ENCODE measurements around the gene SLC35B2.

The SLC35B2 gene

DNA sequence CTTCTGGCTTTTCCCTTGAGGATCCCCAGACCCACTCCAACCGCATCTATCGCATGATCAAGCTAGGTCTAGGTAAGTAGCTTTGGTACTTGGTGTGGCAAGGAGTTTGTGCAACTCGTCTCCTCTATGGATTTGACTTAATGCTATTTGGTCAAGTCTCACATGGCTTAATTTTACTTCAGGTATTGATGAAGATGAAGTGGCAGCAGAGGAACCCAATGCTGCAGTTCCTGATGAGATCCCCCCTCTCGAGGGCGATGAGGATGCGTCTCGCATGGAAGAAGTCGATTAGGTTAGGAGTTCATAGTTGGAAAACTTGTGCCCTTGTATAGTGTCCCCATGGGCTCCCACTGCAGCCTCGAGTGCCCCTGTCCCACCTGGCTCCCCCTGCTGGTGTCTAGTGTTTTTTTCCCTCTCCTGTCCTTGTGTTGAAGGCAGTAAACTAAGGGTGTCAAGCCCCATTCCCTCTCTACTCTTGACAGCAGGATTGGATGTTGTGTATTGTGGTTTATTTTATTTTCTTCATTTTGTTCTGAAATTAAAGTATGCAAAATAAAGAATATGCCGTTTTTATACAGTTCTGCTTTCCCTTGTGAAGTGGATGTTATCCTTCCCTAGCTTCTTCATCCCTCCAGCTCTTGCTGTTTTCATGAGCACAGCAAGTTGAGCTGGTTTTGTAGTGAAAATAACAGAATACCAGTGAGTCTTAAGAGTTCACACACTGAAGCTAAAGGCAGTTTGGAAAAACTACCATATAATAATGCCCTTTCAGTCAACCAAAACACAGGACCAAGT, 3.8 kb downstream of the SLC35B2 start:
- no peak for DNase-seq (ENCODE audit: low read depth in 2 of 2)

DNA sequence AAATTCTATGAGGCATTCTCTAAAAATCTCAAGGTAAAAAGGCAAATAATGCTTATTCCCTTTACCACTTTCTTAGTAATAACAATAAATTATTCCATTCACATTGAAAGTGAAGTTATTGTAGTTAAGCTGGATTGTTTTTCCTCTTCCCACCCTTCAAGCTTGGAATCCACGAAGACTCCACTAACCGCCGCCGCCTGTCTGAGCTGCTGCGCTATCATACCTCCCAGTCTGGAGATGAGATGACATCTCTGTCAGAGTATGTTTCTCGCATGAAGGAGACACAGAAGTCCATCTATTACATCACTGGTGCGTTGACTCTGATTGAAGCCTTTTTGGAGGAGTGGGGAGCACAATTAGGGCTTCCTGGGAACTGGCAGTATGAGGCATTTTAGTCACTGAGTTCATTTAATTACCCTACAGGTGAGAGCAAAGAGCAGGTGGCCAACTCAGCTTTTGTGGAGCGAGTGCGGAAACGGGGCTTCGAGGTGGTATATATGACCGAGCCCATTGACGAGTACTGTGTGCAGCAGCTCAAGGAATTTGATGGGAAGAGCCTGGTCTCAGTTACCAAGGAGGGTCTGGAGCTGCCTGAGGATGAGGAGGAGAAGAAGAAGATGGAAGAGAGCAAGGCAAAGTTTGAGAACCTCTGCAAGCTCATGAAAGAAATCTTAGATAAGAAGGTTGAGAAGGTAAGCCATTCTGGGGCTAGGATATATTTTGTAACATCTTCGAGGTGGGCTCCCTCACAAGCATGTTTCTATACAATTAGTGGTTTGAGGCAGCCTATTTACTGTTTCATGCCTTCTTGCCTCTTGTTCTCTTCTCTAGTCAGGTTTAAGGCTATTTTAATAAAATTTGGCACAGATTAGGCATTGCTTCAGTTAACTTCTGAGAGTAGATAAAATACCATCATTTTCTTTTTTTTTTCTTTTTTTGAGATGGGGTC, 5.5 kb downstream of the SLC35B2 start:
- no peak for DNase-seq (ENCODE audit: low read depth in 2 of 2)

DNA sequence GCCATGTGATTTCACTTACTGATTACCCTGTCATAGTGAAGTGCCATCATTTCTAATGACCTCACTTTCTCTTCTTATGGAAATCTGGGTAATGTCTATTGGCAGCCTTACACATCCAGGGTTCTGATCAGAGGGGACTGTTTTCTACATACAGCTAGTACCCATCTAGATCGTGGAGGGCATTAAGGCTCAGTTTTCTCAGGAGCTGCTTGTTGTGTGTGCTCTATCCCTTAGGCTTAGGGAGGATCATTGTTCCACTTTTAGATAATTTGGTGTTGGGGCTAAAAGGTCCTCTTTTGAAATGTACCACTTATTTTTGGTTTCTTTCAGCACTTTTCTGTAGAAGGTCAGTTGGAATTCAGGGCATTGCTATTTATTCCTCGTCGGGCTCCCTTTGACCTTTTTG, 6.6 kb downstream of the SLC35B2 start:
- DNase-seq (ENCODE audit: low read depth in 2 of 2), result no peak

DNA sequence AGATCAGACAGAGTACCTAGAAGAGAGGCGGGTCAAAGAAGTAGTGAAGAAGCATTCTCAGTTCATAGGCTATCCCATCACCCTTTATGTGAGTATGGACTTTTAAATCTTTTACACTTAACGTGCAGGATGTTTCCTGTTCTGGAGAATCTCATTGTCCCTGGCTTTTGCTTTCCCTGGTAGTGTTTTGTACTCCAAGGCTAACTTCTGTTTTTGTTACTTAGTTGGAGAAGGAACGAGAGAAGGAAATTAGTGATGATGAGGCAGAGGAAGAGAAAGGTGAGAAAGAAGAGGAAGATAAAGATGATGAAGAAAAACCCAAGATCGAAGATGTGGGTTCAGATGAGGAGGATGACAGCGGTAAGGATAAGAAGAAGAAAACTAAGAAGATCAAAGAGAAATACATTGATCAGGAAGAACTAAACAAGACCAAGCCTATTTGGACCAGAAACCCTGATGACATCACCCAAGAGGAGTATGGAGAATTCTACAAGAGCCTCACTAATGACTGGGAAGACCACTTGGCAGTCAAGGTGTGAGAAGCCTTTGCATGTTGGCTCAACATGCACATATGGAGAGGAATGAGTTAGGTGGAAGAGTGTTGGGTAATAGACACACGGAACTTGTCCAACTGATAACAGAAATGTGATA, 7.1 kb downstream of the SLC35B2 start:
- DNase-seq (ENCODE audit: low read depth in 2 of 2), result no peak

DNA sequence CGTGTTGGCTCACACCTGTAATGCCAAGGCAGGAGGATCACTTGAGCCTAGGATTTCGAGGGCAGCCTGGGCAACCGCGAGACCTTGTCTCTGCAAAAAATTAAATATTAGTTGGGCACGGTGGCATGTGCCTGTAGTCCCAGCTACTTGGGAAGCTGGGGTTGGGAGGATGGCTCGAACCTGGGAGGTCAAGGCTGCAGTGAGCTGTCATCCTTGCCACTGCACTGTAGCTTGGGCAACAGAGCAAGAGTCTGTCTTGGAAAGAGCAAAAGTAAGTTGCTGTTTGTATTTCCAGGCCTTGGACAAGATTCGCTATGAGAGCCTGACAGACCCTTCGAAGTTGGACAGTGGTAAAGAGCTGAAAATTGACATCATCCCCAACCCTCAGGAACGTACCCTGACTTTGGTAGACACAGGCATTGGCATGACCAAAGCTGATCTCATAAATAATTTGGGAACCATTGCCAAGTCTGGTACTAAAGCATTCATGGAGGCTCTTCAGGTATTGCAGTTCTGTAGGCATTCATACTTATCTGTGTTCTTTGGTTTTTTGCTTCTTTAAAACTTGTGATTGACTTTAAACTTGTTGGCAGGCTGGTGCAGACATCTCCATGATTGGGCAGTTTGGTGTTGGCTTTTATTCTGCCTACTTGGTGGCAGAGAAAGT, 8.1 kb downstream of the SLC35B2 start:
- no peak for DNase-seq (ENCODE audit: low read depth in 2 of 2)

DNA sequence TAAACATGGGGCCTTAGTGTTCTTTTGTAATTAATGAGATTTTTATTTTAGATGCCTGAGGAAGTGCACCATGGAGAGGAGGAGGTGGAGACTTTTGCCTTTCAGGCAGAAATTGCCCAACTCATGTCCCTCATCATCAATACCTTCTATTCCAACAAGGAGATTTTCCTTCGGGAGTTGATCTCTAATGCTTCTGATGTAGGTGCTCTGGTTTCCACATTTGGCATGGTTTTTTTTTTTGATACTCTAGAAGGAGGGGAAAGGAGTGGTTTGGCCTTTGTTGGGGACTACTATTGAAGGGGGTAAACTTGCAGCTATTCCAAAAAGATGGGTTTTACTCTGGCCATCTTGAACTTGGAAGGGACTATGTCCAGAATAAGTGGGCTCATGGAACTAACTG, 8.7 kb downstream of the SLC35B2 start:
- no peak for DNase-seq (ENCODE audit: low read depth in 2 of 2)

DNA sequence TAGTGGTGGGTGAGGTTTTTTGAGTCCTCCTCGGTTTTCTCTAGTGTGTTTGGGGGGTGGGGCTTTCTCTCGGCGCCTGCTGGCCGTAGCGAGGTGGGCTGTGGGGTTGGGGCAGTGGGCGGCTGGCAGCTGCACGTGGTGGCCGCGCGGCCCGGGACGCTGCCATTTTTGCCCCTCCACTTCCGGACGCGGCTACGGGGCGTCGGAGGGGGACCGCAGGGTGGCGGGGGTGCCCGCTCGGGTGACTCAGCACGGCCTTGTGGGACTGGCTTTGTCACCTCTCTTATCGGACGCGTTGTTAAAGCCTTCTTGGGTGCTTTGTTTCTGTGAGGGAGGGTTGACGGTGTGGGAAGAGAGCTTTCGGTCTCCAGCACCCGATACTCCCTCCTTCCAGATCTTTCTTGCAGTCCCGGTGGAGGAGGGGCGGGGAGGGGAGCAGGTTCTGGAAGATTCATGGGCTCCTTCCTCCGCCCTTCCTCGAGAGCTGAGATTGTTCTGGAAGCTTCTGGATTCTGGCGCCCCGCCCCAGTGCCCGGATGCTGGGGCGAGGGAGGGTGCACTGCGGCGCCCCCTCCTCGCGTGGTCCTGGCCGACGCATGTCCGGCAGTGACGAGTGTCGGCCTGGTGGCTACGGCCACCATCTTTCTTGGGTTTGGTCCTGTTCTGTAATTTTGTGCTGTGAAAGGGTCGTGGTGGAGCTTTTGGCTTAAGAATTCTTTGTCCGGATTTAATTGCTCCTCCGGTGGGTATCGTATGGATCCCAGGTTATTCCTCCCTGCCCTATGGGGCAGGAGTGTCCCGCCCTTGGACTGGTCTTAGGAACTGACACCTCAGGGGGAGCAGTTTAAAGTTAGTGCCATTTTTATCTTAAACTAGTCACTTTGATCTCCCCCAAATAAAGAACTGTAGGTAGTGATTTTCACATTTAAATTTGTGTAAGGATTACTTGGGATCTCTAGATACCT, 9.7 kb downstream of the SLC35B2 start:
- peak; percentile 82 to 89 for DNase-seq (ENCODE audit: low read depth in 2 of 2)

DNA sequence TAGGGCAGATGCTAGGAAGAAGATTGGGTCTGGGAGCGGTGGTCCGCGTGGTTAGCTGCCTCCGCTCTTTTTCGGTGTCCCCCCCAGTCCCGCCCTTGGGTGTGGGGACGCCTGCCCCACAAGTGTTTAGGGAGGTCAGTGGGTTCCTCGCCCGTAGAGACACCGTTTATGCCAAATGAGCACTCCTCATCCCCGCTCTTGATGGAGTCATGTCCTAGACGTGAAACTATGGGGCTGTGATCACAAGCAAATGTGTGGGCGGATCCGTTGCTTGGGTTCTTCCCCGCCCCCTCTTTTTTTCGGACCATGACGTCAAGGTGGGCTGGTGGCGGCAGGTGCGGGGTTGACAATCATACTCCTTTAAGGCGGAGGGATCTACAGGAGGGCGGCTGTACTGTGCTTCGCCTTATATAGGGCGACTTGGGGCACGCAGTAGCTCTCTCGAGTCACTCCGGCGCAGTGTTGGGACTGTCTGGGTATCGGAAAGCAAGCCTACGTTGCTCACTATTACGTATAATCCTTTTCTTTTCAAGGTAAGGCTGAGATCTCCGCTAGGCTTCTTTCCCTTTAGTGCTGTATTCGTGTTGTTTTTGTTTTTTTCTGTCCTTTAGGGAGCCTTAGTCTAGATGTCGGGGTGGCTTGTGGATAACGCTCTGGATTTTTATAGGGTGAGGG, 10.5 kb downstream of the SLC35B2 start, which contains the start of gene HSP90AB1:
TSS of gene HSP90AB1 (plus strand) at position 439 of the 675 bp plus-strand sequence. CDS start 1,529 bp downstream, outside the sequence.
- peak; percentile 83 to 96 for DNase-seq (ENCODE audit: low read depth in 2 of 2)

DNA sequence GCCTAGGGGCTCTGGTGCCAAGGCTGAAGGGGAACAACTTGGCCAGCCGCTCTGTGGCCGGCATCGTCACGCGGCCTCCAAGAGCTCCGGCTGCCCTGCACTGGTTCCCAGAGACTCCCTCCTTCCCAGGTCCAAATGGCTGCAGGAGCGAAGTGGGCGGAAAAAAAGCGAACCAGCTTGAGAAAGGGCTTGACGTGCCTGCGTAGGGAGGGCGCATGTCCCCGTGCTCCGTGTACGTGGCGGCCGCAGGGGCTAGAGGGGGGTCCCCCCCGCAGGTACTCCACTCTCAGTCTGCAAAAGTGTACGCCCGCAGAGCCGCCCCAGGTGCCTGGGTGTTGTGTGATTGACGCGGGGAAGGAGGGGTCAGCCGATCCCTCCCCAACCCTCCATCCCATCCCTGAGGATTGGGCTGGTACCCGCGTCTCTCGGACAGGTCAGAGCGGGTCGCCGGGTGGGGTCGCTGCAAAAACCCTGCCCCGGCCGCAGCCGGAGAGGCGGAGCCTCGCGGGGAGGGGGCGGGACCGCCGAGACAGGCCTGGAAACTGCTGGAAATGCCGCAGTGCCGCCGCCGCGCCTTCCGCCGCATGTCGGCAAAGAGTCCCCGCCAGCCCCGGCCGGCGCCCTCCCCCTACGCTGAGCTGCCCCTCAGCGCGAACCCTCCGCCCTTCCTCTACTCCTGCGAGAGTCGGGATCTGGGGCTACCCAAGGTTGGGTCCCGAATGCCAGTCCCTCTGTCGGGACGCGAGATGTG, 11.2 kb downstream of the SLC35B2 start:
- peak; percentile 77 to 89 for DNase-seq (ENCODE audit: low read depth in 2 of 2)

DNA sequence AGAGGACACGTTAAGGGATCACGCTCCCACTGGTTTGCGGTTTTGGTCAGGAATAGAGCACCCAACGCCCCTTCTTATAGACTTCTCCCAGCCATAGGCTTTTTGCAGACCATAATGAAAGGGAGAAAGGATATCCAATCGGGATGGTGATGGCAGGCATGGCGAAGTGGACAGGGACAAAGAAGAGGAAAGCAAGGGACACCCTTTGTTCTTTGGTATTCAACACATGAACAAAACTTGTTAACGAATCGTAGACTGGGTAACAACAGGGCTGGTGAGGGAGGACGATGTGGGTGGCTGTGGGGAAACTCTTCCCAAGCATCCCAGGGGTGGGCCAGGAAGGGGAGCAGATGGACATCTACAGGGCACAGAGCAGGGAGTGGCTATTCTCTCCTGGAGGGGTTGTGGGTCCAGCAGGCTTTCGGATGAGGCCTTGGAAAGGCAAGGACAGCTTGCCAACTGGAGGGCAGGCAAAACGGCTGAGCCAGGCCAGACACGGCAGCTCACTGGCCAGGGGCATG, 11.9 kb downstream of the SLC35B2 start:
- no peak for DNase-seq (ENCODE audit: low read depth in 2 of 2)

DNA sequence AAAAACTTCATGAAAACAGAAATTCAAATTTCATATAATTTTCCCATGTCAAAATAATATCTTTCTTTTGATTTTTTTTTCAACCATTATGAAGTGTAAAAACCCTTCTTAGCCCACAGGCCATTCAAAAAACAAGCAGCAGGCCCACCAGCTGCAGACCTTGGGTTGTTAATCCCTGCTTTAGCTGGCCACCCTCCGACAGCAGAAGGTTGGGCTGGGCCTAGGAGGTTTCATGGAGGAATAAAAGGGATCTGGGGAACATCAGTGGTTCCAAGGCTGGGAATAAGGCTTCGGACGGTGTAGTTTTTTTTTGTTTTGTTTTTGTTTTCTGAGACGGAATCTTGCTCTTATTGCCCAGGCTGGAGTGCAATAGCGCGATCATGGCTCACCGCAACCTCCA, 14.0 kb downstream of the SLC35B2 start:
- no peak for DNase-seq (ENCODE audit: low read depth in 2 of 2)

DNA sequence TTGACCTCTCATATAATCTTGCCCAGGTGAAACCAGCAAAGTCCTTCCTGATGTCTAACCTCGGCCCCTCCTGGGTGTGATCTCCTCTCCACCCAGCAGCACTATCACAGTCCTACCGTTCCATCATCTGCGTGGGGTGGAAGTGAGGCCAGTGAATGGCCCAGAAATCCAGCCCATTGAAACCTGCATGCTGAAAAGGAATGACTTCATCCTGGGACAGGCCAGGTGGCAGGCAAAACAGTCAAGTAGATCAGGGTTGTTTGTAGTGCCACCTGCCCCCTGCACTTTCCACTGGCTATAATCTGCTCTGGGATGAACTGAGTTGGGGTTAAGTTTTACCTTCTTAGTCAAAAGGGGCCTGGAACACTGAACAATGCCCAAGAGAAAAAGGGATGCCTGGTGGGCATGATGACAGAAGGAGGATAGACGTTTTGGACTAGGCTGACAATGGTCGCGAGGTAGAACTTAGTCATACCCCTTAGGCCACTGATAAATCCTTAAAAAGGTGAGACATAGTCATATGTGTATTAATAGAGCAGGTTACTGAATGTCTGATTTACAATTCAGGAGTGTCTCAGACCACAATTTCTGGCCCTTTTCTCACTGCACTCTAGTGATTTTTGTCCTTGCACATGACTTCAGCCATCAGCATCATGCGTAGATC, 18.5 kb downstream of the SLC35B2 start:
- DNase-seq (ENCODE audit: low read depth in 2 of 2), result no peak

DNA sequence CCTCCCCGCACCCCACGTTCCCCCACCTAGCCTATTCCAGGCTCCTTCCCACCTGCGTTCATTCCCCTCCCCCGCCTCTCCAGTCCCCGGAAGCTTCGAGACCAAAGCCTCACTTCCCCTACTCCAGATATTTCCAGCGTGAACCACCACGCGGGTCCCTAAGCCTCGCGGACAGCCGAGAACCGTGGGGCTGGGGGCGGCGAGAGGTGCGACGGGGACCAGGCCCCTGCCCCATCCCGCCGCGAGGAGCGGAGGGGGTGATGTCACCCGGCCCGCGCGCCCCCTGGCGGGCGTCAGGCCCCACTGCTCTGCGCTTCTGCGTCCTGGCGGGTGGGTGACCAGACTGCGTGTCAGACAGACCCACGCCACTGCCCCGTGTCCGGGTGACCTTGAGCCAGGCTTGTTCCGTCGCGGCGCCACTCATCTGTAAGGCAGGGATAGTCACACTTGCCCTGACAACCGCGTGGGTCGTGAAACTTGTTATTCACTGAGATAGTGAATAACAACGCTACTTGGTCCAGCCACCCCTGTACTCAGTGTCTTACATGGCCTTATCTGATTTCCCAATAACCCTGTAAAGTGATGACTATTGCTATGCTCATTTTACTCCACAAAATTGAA, 19.4 kb downstream of the SLC35B2 start:
- peak; percentile 70 to 72 for DNase-seq (ENCODE audit: low read depth in 2 of 2)

DNA sequence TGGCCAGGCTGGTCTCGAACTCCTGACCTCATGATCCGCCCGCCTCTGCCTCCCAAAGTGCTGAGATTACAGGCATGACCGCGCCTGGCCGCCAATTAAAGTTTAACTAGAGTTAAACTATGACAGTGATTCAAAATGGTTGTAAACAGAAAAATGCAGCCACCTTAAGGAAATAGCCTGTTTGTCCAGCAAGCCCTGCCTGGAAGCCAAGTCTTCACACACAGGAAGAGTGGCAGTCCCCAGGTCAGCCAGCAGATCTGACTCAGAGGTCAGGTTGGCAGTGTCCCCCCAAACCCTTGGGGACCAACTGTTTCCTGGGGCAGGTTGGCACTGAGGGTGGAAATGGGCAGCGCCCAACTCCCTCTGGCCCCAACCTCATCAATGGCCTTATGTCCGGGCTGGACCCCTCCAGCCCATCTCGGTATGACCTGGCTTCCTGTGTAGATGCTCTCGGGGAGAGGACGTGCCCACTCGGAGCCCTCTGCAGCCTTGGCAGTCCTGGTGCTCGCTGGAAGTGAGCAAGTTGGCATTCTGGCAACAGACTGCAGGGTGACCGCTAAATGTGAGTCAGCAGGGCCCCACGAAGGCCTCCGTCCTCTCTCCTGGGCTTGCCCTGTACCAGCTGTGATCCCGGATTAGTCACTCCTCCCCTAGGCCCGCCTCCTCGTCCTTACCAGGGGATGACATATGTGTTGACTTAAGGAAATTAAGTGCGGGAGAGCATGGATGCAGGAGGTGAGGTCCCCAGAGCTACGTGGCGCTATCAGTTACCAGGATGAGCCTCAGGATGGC, 20.1 kb downstream of the SLC35B2 start:
- peak in 1 of 2 donors; percentile 47 for DNase-seq (ENCODE audit: low read depth in 2 of 2)

DNA sequence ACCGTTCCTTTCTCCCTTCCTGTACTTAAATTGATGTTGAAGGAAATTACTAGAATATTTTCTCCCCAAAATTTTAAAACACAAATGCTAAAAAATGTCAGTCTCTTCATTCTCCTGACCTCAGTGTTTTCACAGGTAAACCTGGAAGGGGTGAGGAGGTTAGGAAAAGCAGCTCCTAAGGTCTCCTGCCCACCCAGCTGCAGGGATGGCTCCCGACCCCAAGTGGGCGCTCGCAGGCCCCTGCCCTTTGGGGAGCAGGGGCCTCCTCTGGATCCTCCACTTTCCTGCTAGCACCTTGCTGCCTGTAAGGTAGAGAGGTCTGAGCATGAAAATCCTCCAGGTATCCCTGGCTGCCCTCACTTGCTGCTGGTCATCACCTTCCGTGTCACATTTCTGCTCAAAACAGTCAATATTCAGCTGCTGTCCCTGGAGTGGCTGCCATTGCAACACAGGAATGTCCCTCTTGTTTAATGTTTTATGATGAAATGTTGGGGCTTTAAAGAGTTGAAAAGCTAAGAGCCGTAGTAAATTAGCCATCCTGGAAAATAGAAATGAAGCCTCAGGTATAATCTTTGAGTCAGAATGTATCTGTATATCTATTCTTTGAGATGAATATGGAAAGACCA, 21.3 kb downstream of the SLC35B2 start:
- DNase-seq (ENCODE audit: low read depth in 2 of 2), result no peak

DNA sequence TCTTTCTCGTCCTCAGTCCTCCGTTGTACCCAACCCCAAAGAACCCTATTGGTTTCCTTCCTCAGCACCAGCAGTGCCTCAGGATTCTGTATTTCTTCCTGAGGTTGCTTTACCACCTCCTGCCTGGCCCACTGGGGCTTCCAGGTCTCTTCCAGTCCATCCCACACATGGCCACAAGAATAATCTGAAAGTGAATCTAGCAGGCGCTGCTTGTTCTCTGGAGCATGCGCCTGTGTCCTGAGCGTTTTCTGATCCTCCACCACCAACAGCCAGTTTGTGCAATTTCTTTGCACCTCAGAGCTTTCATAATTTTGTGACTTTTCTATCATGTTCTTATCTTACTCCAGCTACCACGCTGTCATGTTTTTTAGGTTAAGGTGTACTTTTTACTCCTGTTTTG, 22.1 kb downstream of the SLC35B2 start:
- DNase-seq (ENCODE audit: low read depth in 2 of 2), result no peak

Data from stimulated activated CD4-positive, alpha-beta T cell treated with anti-CD3 and anti-CD28 coated beads, Interleukin-1b, Interleukin-23, amount 100 ng/mL, for 4 hours (primary cell).